Suppressor macrophage (primary cell): ENCODE measurements around the gene ZNF827.

Experiments
- DNase-seq, 4 experiments: peaks; one replicate each; pipeline ENCODE4 v3.0.0-alpha.2; 2020 to 2022

Gene ZNF827

GRCh38 chr4:145935253-145936141 lies 3.1 kb downstream of the ZNF827 start:
- peak in 2 of 4 experiments; percentile 14 to 19 for DNase-seq

- DNase-seq, result peak in 1 of 4 experiments; percentile 5
Observed at GRCh38 chr4:145934434-145935047, 4.1 kb downstream of the ZNF827 start.

- DNase-seq, result no peak
Observed at GRCh38 chr4:145933134-145933533, 5.5 kb downstream of the ZNF827 start.

- DNase-seq, result no peak
Observed at GRCh38 chr4:145931403-145931802, 7.2 kb downstream of the ZNF827 start.

GRCh38 chr4:145930592-145930991 lies 8.0 kb downstream of the ZNF827 start:
- peak in 1 of 4 experiments; percentile 10 for DNase-seq

- no peak for DNase-seq
Observed at GRCh38 chr4:145929415-145930178, 9.0 kb downstream of the ZNF827 start.

GRCh38 chr4:145928748-145929147 lies 9.9 kb downstream of the ZNF827 start:
- DNase-seq, result no peak

- no peak for DNase-seq
Observed at GRCh38 chr4:145927030-145927429, 11.6 kb downstream of the ZNF827 start.

GRCh38 chr4:145921231-145921630 lies 17.4 kb downstream of the ZNF827 start:
- no peak for DNase-seq

- DNase-seq, result no peak
Observed at GRCh38 chr4:145920205-145920604, 18.4 kb downstream of the ZNF827 start.

- DNase-seq, result peak; percentile 22 to 82 (median 69)
Observed at GRCh38 chr4:145912376-145912775, 26.2 kb downstream of the ZNF827 start.

GRCh38 chr4:145909773-145910172 lies 28.9 kb downstream of the ZNF827 start:
- DNase-seq, result no peak

GRCh38 chr4:145909281-145909715 lies 29.3 kb downstream of the ZNF827 start:
- DNase-seq, result peak in 3 of 4 experiments; percentile 5 to 17 (median 16)

- DNase-seq, result no peak
Observed at GRCh38 chr4:145907812-145908211, 30.8 kb downstream of the ZNF827 start.

- DNase-seq, result no peak
Observed at GRCh38 chr4:145907390-145907789, 31.2 kb downstream of the ZNF827 start.

- DNase-seq, result no peak
Observed at GRCh38 chr4:145904413-145905177, 34.0 kb downstream of the ZNF827 start.

GRCh38 chr4:145902522-145902921 lies 36.1 kb downstream of the ZNF827 start:
- DNase-seq, result no peak

GRCh38 chr4:145899886-145900460 lies 38.6 kb downstream of the ZNF827 start:
- DNase-seq, result no peak

GRCh38 chr4:145898926-145899531 lies 39.6 kb downstream of the ZNF827 start:
- no peak for DNase-seq

GRCh38 chr4:145898466-145898865 lies 40.2 kb downstream of the ZNF827 start:
- no peak for DNase-seq

- no peak for DNase-seq
Observed at GRCh38 chr4:145895056-145895455, 43.6 kb downstream of the ZNF827 start.
